Activated naive CD4-positive, alpha-beta T cell treated with anti-CD3 and anti-CD28 coated beads, Interleukin-2, amount 50 U/mL, for 16 hours (primary cell): ENCODE measurements around the gene AP3B2.
"Not testable (repeated sequence)": the region's sequence is repeated elsewhere in the genome, so short reads cannot be mapped to it uniquely, and the experiment has no call there.

ENCODE experiments used
- DNase-seq: peaks from one replicate; pipeline ENCODE4 v3.0.0-alpha.2; 2020

AP3B2 gene

GRCh38 chr15:82648257-82649103, 61.2 kb downstream of the AP3B2 start:
- DNase-seq, result no peak

GRCh38 chr15:82647835-82648256, 61.8 kb downstream of the AP3B2 start:
- DNase-seq, result peak; percentile 66

GRCh38 chr15:82647045-82647834, 62.4 kb downstream of the AP3B2 start, which contains the start of gene CPEB1:
Gene CPEB1, minus strand, starts transcription at chr15:82647363. Its CDS starts 18,904 bp downstream, at chr15:82628459.
- peak; percentile 67 for DNase-seq

- DNase-seq, result peak; percentile 23
These were observed 63.2 kb downstream of the AP3B2 start for GRCh38 chr15:82646250-82647044.

- not testable (repeated sequence) for DNase-seq
These were observed 64.5 kb downstream of the AP3B2 start for GRCh38 chr15:82644967-82645852.

- DNase-seq, result no peak
These were observed 65.7 kb downstream of the AP3B2 start for GRCh38 chr15:82643992-82644391.

GRCh38 chr15:82642656-82643055, 67.0 kb downstream of the AP3B2 start:
- DNase-seq, result no peak

GRCh38 chr15:82641129-82641798, 68.4 kb downstream of the AP3B2 start:
- no peak for DNase-seq

GRCh38 chr15:82640672-82641071, 69.0 kb downstream of the AP3B2 start:
- DNase-seq, result no peak

GRCh38 chr15:82635798-82636197, 73.9 kb downstream of the AP3B2 start:
- DNase-seq, result no peak

- no peak for DNase-seq
These were observed 79.6 kb downstream of the AP3B2 start for GRCh38 chr15:82630033-82630432.

- DNase-seq, result no peak
These were observed 84.5 kb downstream of the AP3B2 start for GRCh38 chr15:82625136-82625535.

GRCh38 chr15:82624438-82624837, 85.2 kb downstream of the AP3B2 start:
- no peak for DNase-seq

- no peak for DNase-seq
These were observed 85.7 kb downstream of the AP3B2 start for GRCh38 chr15:82624008-82624407.

GRCh38 chr15:82621970-82622369, 87.7 kb downstream of the AP3B2 start:
- no peak for DNase-seq

GRCh38 chr15:82613747-82614146, 95.9 kb downstream of the AP3B2 start:
- DNase-seq, result no peak

GRCh38 chr15:82611348-82611747, 98.3 kb downstream of the AP3B2 start:
- no peak for DNase-seq
